ENCODE data around the gene TEX51. TPM values are rescaled to one million over a fixed set of nuclear protein-coding genes. Genes with fewer than 3 reads are reported as not detected.

Gene TEX51
- total RNA-seq, 1 donor = not detected

DNA sequence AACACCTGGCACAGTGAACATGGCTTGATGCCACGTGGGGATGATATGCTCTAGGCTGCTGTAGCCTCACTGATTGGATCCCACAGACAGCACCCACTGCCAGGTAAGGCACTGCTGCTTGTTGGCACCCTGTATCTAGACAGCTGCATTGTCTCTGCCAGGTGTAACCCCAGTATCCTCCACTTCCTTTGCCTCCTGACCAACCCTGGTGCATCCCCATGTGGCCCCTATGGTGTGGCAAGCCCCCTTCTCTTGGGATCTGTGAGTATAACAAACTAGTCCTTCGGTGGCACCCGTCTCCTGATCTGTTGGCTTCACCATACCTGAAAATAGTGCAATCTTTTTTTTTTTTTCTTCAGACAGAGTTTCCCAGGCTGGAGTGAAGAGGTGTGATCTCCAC, 11.1 kb downstream of the TEX51 start:
- H3K4me3 ChIP-seq (ENCODE audit: low read depth, low read length) = no peak overlapping the region
- TF ChIP-seq, protein P1, sequence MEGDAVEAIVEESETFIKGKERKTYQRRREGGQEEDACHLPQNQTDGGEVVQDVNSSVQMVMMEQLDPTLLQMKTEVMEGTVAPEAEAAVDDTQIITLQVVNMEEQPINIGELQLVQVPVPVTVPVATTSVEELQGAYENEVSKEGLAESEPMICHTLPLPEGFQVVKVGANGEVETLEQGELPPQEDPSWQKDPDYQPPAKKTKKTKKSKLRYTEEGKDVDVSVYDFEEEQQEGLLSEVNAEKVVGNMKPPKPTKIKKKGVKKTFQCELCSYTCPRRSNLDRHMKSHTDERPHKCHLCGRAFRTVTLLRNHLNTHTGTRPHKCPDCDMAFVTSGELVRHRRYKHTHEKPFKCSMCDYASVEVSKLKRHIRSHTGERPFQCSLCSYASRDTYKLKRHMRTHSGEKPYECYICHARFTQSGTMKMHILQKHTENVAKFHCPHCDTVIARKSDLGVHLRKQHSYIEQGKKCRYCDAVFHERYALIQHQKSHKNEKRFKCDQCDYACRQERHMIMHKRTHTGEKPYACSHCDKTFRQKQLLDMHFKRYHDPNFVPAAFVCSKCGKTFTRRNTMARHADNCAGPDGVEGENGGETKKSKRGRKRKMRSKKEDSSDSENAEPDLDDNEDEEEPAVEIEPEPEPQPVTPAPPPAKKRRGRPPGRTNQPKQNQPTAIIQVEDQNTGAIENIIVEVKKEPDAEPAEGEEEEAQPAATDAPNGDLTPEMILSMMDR (IDR thresholded peaks at IDR 0.05; ENCODE audit: insufficient read depth, low read length) = no peak
- no peak for DNase-seq (ENCODE audit: low read depth)

GRCh38 chr2:126910637-126911036, 11.9 kb downstream of the TEX51 start:
- no peak overlapping the region for H3K4me3 ChIP-seq (ENCODE audit: low read depth, low read length)
- TF ChIP-seq, protein P1 (IDR thresholded peaks at IDR 0.05; ENCODE audit: insufficient read depth, low read length) = no peak
- DNase-seq (ENCODE audit: low read depth) = no peak

- no peak overlapping the region for H3K4me3 ChIP-seq (ENCODE audit: low read depth, low read length)
- TF ChIP-seq, protein P1 (IDR thresholded peaks at IDR 0.05; ENCODE audit: insufficient read depth, low read length) = no peak
- no peak for DNase-seq (ENCODE audit: low read depth)
These were observed 12.6 kb downstream of the TEX51 start for GRCh38 chr2:126911111-126911796.

DNA sequence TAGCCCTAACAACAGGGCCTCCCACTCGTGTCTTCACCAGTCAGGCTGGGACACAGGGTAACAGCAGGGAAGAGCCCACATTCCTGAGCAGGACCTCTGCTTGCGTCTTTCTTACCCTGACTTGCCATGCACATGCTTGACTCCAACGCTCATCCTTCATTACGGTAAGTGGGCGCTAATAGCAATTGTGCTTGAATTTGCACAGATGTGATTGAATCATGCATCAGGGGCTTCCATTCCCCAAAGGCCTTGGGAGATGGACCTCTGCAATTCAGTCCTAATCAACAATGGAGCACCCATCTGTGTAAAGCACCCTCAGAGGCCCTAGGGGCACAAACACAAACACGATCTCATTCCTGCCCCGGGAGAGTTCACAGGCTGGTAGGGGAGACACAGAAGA, 13.5 kb downstream of the TEX51 start:
- H3K4me3 ChIP-seq (ENCODE audit: low read depth, low read length) = no peak overlapping the region
- no peak for DNase-seq (ENCODE audit: low read depth)
- TF ChIP-seq, protein P1 (IDR thresholded peaks at IDR 0.05; ENCODE audit: insufficient read depth, low read length) = no peak

DNA sequence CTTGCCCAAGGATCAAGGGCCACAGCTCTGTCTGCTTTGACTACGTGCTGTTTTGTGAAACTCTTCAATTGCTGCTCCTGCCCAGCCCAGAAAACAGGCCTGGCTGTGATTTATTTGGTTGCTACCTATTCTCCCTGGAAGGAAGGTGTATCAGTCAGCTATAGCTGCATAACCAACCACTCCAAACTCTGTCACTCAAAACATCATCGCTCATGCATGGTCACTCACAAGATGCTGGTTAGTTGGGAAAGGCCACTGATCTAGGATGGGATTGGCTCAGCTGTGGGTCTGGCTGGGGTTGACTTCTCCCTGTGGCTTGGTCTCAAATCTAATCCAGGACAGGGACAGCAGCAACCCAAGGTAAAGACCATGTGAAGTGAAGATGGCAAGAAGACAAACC, 14.6 kb downstream of the TEX51 start:
- H3K4me3 ChIP-seq (ENCODE audit: low read depth, low read length) = no peak overlapping the region
- TF ChIP-seq, protein P1 (IDR thresholded peaks at IDR 0.05; ENCODE audit: insufficient read depth, low read length) = no peak

DNA sequence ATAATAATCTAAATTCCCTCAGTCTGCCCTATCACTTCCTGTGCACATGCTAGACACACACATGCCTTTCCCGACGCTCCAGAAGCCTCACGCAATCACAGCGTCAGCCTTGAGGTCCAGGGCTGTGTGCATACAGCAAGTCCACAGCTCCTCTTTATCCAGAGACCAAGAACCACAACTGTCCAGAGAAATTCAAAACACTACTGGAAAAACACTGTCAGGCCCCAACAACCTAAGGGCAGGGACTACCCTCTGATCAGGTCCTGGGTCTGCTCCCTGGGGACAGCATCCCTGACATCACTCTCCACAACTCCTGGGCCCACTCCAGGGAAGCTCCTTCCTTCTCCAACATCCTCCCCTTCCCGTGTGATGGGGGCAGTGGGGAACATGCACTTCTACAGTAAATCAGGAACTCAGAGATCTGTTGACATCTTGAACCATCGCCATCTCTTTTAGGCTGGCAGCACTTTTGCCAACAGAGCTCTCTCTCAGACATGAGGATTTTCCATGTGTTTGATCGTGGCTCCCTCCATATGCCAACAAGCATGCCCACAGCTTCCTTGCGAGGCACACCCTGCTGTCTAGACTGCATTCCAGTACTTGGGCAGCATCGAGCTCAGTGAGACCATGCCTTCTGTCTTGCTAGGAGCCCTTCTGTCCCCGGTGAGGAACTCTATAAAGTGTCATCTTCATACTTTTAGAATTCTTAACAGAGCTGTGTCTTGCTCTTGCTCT, 15.4 kb downstream of the TEX51 start:
- DNase-seq (ENCODE audit: low read depth) = no peak
- no peak overlapping the region for H3K4me3 ChIP-seq (ENCODE audit: low read depth, low read length)
- TF ChIP-seq, protein P1 (IDR thresholded peaks at IDR 0.05; ENCODE audit: insufficient read depth, low read length) = no peak

More for the DNA sequence above, 14.6 kb downstream of the TEX51 start:
- DNase-seq (ENCODE audit: low read depth) = no peak

All from fibroblast of the aortic adventitia (primary cell).